ENCODE data around the gene MRTFA.

GRCh38 chr22:40560994-40561515 lies 75.5 kb downstream of the MRTFA start:
- TF ChIP-seq CTCF (IDR thresholded peaks at IDR 0.05) (no peak), POLR2A (IDR thresholded peaks at IDR 0.05) (no peak)

Measured in thyroid gland (tissue), 4 donors.